HG03139 (cell line): ENCODE data around the gene DOP1B.

ENCODE experiments used
- ATAC-seq: cut with Tn5 transposase; IDR thresholded peaks from one replicate; pipeline ENCODE4 v1.9.1; 2021; ENCODE audit not compliant: unreplicated experiment

Gene DOP1B

GRCh38 chr21:36200081-36200561 is 43.5 kb downstream of the DOP1B start:
- ATAC-seq, result no peak

GRCh38 chr21:36202726-36203602 is 46.3 kb downstream of the DOP1B start:
- ATAC-seq, result no peak

- no peak for ATAC-seq
Observed at GRCh38 chr21:36203603-36203889, 46.9 kb downstream of the DOP1B start.

GRCh38 chr21:36204980-36205379 is 48.4 kb downstream of the DOP1B start:
- ATAC-seq, result no peak

- no peak for ATAC-seq
Observed at GRCh38 chr21:36205962-36206361, 49.3 kb downstream of the DOP1B start.
